ENCODE measurements around the gene PIK3R1. TPM values are rescaled to one million over a fixed set of nuclear protein-coding genes. Genes with fewer than 3 reads are reported as not detected.
A peak's percentile ranks its signal among the peaks of the same experiment; 100 is the strongest.

Gene PIK3R1
- total RNA-seq, 1 experiment from 2014 or later, result 1.7 TPM

DNA sequence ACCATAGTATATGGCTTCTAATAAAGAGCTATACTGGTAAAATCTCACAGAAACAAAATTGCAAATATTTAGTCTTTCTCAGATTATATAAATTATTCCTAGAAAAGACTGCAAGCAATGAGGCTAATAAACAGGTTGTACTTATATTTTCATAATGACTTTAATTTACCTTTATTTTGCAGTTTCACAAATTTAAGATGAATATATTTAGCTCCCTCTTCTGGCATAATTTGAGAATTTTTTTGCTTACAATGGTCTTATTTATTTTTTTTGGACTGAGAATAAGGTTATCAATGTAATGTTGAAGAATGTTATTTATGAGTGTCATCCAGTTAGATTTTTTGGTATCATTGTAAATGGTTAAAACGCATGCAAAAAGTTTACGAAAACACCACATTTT, 56.7 kb downstream of the PIK3R1 start:
- DNase-seq (peak; percentile 39), ATAC-seq (no peak)
- intact Hi-C loops (cut with micrococcal nuclease), result loop anchor here (5.0 kb wide), 1 partner anchor 1025 kb away; no protein-coding TSS in a partner anchor

DNA sequence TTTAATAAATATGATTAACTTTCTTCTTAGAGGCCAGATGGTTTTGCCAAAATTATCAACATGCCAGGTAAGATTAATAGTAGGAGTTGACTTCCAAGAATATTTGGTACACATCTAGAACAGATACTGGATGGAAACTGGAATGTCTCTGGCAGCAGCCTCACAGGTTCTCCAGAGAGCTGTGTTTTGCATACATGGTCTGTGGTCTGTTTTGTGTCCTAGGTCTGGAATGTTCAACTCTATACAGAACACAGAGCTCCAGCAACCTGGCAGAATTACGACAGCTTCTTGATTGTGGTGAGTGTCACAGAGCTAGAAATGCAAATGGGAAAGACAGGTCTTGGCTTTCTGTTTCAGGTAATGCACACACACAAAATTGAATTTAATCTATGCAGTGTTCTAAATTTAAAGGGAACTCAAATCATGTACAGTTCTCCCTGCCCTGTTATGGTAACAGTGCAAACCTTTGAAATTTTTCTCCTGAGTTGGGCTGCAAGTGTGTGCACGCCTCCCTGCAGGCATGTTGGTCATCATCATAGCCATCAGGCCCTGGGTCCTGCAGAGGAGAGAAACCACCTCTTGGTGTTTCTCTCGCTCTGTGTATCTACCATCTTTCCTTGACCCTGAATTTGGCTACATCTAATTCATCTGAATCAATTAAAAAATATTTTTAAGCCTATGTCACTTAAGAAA, 58.3 kb downstream of the PIK3R1 start:
- no peak overlapping the region for H3K27ac ChIP-seq (ENCODE audit: low read length)
- ATAC-seq (no peak), DNase-seq (no peak)
- CTCF ChIA-PET, result no interaction called here
- no peaks in the 10 kb centered on the region for H4K20me1 ChIP-seq (ENCODE audit: low read length)
- intact Hi-C loops (cut with micrococcal nuclease), result loop anchor here (5.0 kb wide), 1 partner anchor 1027 kb away; no protein-coding TSS in a partner anchor
- peaks cover 16% of the 10 kb centered on the region for H3K4me1 ChIP-seq (ENCODE audit: insufficient read depth, low read length)
- no peak for TF ChIP-seq EZH2phosphoT487 (IDR thresholded peaks at IDR 0.05; ENCODE audit: borderline replicate concordance, low read length)
- TF ChIP-seq, protein P1, sequence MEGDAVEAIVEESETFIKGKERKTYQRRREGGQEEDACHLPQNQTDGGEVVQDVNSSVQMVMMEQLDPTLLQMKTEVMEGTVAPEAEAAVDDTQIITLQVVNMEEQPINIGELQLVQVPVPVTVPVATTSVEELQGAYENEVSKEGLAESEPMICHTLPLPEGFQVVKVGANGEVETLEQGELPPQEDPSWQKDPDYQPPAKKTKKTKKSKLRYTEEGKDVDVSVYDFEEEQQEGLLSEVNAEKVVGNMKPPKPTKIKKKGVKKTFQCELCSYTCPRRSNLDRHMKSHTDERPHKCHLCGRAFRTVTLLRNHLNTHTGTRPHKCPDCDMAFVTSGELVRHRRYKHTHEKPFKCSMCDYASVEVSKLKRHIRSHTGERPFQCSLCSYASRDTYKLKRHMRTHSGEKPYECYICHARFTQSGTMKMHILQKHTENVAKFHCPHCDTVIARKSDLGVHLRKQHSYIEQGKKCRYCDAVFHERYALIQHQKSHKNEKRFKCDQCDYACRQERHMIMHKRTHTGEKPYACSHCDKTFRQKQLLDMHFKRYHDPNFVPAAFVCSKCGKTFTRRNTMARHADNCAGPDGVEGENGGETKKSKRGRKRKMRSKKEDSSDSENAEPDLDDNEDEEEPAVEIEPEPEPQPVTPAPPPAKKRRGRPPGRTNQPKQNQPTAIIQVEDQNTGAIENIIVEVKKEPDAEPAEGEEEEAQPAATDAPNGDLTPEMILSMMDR (conservative IDR thresholded peaks at IDR 0.05; ENCODE audit: low read depth, low read length), result no peak
- no peak for TF ChIP-seq EZH2 (IDR thresholded peaks at IDR 0.05; ENCODE audit: low read length, unreplicated experiment)
- BruUV-seq (replicated peaks), result no TSS peak
- no peaks in the 10 kb centered on the region for H3K27me3 ChIP-seq (ENCODE audit: low read length)
- H3K9ac ChIP-seq (ENCODE audit: low read length), result no peak overlapping the region
- no peaks in the 10 kb centered on the region for H3F3A ChIP-seq (ENCODE audit: low read length, unreplicated experiment)
- no peaks in the 10 kb centered on the region for H3K9me2 ChIP-seq (replicated peaks; ENCODE audit: low read length)
- H3K36me3 ChIP-seq (ENCODE audit: low read depth, low read length), result no peaks in the 10 kb centered on the region
- H3K9me3 ChIP-seq (ENCODE audit: low read length), result no peaks in the 10 kb centered on the region
- H3K4me2 ChIP-seq (ENCODE audit: low read length), result no peak overlapping the region
- no peak overlapping the region for H3K4me3 ChIP-seq (ENCODE audit: low read length)
- no peaks in the 10 kb centered on the region for H3K79me2 ChIP-seq (ENCODE audit: low read length)
- H2AFZ ChIP-seq (ENCODE audit: low read length), result no peak overlapping the region
- POLR2A ChIA-PET (ENCODE audit: unreplicated experiment), result no interaction called here

More for the DNA sequence above, 56.7 kb downstream of the PIK3R1 start:
- Histone ChIP-seq H3K9me2 (replicated peaks; ENCODE audit: low read length) (no peaks in the 10 kb centered on the region), H2AFZ (ENCODE audit: low read length) (no peak overlapping the region), H4K20me1 (ENCODE audit: low read length) (no peaks in the 10 kb centered on the region), H3K4me3 (ENCODE audit: low read length) (no peak overlapping the region), H3F3A (ENCODE audit: low read length, unreplicated experiment) (no peaks in the 10 kb centered on the region), H3K36me3 (ENCODE audit: low read depth, low read length) (no peaks in the 10 kb centered on the region), H3K27me3 (ENCODE audit: low read length) (no peaks in the 10 kb centered on the region), H3K9me3 (ENCODE audit: low read length) (no peaks in the 10 kb centered on the region), H3K27ac (ENCODE audit: low read length) (no peak overlapping the region), H3K4me2 (ENCODE audit: low read length) (no peak overlapping the region), H3K9ac (ENCODE audit: low read length) (no peak overlapping the region), H3K79me2 (ENCODE audit: low read length) (no peaks in the 10 kb centered on the region), H3K4me1 (ENCODE audit: insufficient read depth, low read length) (0 out of 2 replicates have a peak, but pooled peaks cover 7% of the 10 kb centered on the region)
- ChIA-PET CTCF (interaction anchor here (0.6 to 0.8 kb wide), 2 partner anchors 120 to 1165 kb away, joined by 3 to 9 read pairs; no protein-coding TSS in a partner anchor), POLR2A (ENCODE audit: unreplicated experiment) (no interaction called here)
- no TSS peak for BruUV-seq (replicated peaks)
- TF ChIP-seq, protein P1 (conservative IDR thresholded peaks at IDR 0.05; ENCODE audit: low read depth, low read length), result peak; percentile 43; the same call in 1 of the 2 replicates
- TF ChIP-seq EZH2phosphoT487 (IDR thresholded peaks at IDR 0.05; ENCODE audit: borderline replicate concordance, low read length), result no peak

All from PC-3 (cell line).